KMS-11 (cell line): ENCODE results near the gene PLPP3.

Experiments used
- H2AFZ ChIP-seq: fragments of 200-600 bp; sonication (generic); 2 replicates; pipeline ENCODE4 v1.6.1; 2016; ENCODE audit warnings: antibody characterized with exemption, mixed run types, low read depth
- H3K27ac ChIP-seq: fragments of 200-600 bp; sonication (generic); 2 replicates; pipeline ENCODE4 v1.6.1; 2016; ENCODE audit warnings: mild to moderate bottlenecking, mixed run types
- H3K27me3 ChIP-seq: fragments of 200-600 bp; sonication (generic); 2 replicates; pipeline ENCODE4 v1.6.1; 2017; ENCODE audit warnings: mild to moderate bottlenecking, low read depth, mixed run types, moderate library complexity; ENCODE audit not compliant: insufficient read depth
- H3K36me3 ChIP-seq: fragments of 200-600 bp; sonication (generic); 2 replicates; pipeline ENCODE4 v1.6.1; 2017; ENCODE audit warnings: mild to moderate bottlenecking, mixed run types; ENCODE audit not compliant: insufficient read depth
- H3K4me1 ChIP-seq: fragments of 200-600 bp; sonication (generic); 2 replicates; pipeline ENCODE4 v1.6.1; 2016; ENCODE audit warnings: mild to moderate bottlenecking, low read depth, mixed run types; ENCODE audit not compliant: poor library complexity, severe bottlenecking
- H3K4me2 ChIP-seq: fragments of 200-600 bp; sonication (generic); 2 replicates; pipeline ENCODE4 v1.7.0; 2016; ENCODE audit warnings: mild to moderate bottlenecking, mixed run types
- H3K4me3 ChIP-seq: fragments of 200-600 bp; sonication (generic); IDR thresholded peaks from 2 replicates; pipeline ENCODE4 v1.6.1; 2017; ENCODE audit warnings: low read depth, low read length, mixed read lengths; ENCODE audit not compliant: insufficient read depth
- H3K79me2 ChIP-seq: fragments of 200-600 bp; sonication (generic); 2 replicates; pipeline ENCODE4 v1.6.1; 2016; ENCODE audit warnings: low read depth, mixed run types; ENCODE audit not compliant: insufficient read depth
- H3K9ac ChIP-seq: fragments of 200-600 bp; sonication (generic); 2 replicates; pipeline ENCODE4 v1.6.1; 2016; ENCODE audit warnings: mild to moderate bottlenecking, mixed run types
- H4K20me1 ChIP-seq: fragments of 200-600 bp; sonication (generic); 2 replicates; pipeline ENCODE4 v1.6.1; 2016; ENCODE audit warnings: mild to moderate bottlenecking, mixed run types; ENCODE audit not compliant: insufficient read depth
- CTCF ChIP-seq: fragments of 200-600 bp; sonication (generic); conservative IDR thresholded peaks from 2 replicates; pipeline ENCODE4 v1.6.1; 2017; ENCODE audit warnings: low read depth, mild to moderate bottlenecking, antibody characterized with exemption, low read length, moderate library complexity, mixed read lengths

Gene PLPP3

GRCh38 chr1:56578963-56579875, at the start of gene PLPP3:
PLPP3 (minus strand) TSS chr1:56579563; CDS start chr1:56579016, 547 bp downstream.
- Histone ChIP-seq H3K27ac (no peak within 1 kb of the TSS), H3K79me2 (no peaks in the 10 kb centered on the region), H3K9ac (peak within 1 kb of the TSS; percentile 27; the same call in 1 of the 2 replicates)

DNA sequence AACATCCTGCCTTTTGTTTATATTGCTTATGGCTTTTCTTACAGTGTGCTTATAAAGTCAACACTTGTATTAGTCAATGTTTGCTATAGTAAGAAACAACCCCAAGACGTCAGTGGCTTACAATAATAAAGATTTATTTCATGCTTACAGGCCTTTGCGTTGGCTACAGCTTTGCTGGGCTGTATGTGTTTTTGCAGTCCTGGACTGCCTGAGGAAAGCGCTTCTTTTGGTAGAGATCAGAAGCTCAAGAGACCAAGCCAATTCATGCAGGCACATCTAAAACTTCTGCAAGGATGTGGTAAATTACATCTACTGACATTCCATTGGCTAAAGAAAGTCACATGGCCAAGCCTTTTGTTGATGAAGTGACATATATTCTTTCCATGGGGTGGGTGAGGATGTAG, 48.3 kb upstream of the PLPP3 start:
- H3K27ac ChIP-seq: no peak overlapping the region
- no peak overlapping the region for H2AFZ ChIP-seq
- H3K4me2 ChIP-seq: no peak overlapping the region

More at GRCh38 chr1:56578963-56579875, at the start of gene PLPP3:
- Histone ChIP-seq H3K4me1 (peaks cover 8% of the 10 kb centered on the region), H3K4me3 (no peak within 1 kb of the TSS), H3K27me3 (no peaks in the 10 kb centered on the region), H3K36me3 (no peaks in the 10 kb centered on the region), H2AFZ (peak within 1 kb of the TSS; percentile 85), H3K4me2 (peak within 1 kb of the TSS; percentile 47), H4K20me1 (no peaks in the 10 kb centered on the region)
- peak; percentile 37; the same call in 1 of the 2 replicates for TF ChIP-seq CTCF

GRCh38 chr1:56627019-56627635, 47.8 kb upstream of the PLPP3 start:
- Histone ChIP-seq H3K36me3 (no peaks in the 10 kb centered on the region), H3K4me1 (no peaks in the 10 kb centered on the region), H3K4me2 (no peak overlapping the region), H3K79me2 (no peaks in the 10 kb centered on the region), H3K27ac (no peak overlapping the region), H3K4me3 (no peak overlapping the region), H3K9ac (no peak overlapping the region), H2AFZ (no peak overlapping the region), H4K20me1 (no peaks in the 10 kb centered on the region), H3K27me3 (no peaks in the 10 kb centered on the region)
- no peak for TF ChIP-seq CTCF

More for the DNA sequence above, 48.3 kb upstream of the PLPP3 start:
- Histone ChIP-seq H3K36me3 (no peaks in the 10 kb centered on the region), H4K20me1 (no peaks in the 10 kb centered on the region), H3K4me3 (no peak overlapping the region), H3K4me1 (no peaks in the 10 kb centered on the region), H3K27me3 (no peaks in the 10 kb centered on the region), H3K79me2 (no peaks in the 10 kb centered on the region), H3K9ac (no peak overlapping the region)
- no peak for TF ChIP-seq CTCF

GRCh38 chr1:56626546-56626945, 47.2 kb upstream of the PLPP3 start:
- no peaks in the 10 kb centered on the region for H3K36me3 ChIP-seq
- H3K27me3 ChIP-seq: no peaks in the 10 kb centered on the region
- H3K79me2 ChIP-seq: no peaks in the 10 kb centered on the region
- H3K27ac ChIP-seq: no peak overlapping the region
- H2AFZ ChIP-seq: no peak overlapping the region
- no peak overlapping the region for H3K4me2 ChIP-seq
- H3K4me3 ChIP-seq: no peak overlapping the region
- H3K9ac ChIP-seq: no peak overlapping the region
- no peaks in the 10 kb centered on the region for H4K20me1 ChIP-seq
- TF ChIP-seq CTCF: no peak
- no peaks in the 10 kb centered on the region for H3K4me1 ChIP-seq
